Measurements from ENCODE around the gene SEMG2. TPM values are rescaled to one million over a fixed set of nuclear protein-coding genes. Genes with fewer than 3 reads are reported as not detected.

SEMG2 gene
- total RNA-seq, 1 donor from 2014 or later = not detected

- Mint-ChIP-seq H3K27ac (ENCODE audit: unreplicated experiment) (no peak overlapping the region), H3K27me3 (ENCODE audit: unreplicated experiment) (no peaks in the 10 kb centered on the region), H3K36me3 (ENCODE audit: low read depth, unreplicated experiment) (no peaks in the 10 kb centered on the region), H3K4me3 (ENCODE audit: unreplicated experiment) (no peak overlapping the region), H3K4me1 (ENCODE audit: unreplicated experiment) (peaks cover 20% of the 10 kb centered on the region), H3K9me3 (ENCODE audit: unreplicated experiment) (no peaks in the 10 kb centered on the region)
- no peak for TF ChIP-seq CTCF (IDR thresholded peaks at IDR 0.05; ENCODE audit: unreplicated experiment)
- no peak for DNase-seq (ENCODE audit: low spot score)
These were observed 42.5 kb downstream of the SEMG2 start for GRCh38 chr20:45263556-45264266.

GRCh38 chr20:45266977-45267376 is 45.8 kb downstream of the SEMG2 start:
- Mint-ChIP-seq H3K9me3 (ENCODE audit: unreplicated experiment) (no peaks in the 10 kb centered on the region), H3K4me3 (ENCODE audit: unreplicated experiment) (no peak overlapping the region), H3K4me1 (ENCODE audit: unreplicated experiment) (peaks cover 6% of the 10 kb centered on the region), H3K27ac (ENCODE audit: unreplicated experiment) (no peak overlapping the region), H3K36me3 (ENCODE audit: low read depth, unreplicated experiment) (no peaks in the 10 kb centered on the region), H3K27me3 (ENCODE audit: unreplicated experiment) (no peaks in the 10 kb centered on the region)
- no peak for TF ChIP-seq CTCF (IDR thresholded peaks at IDR 0.05; ENCODE audit: unreplicated experiment)
- DNase-seq (ENCODE audit: low spot score) = no peak

GRCh38 chr20:45268531-45268930 is 47.4 kb downstream of the SEMG2 start:
- Mint-ChIP-seq H3K27me3 (ENCODE audit: unreplicated experiment) (peaks cover 1% of the 10 kb centered on the region), H3K4me3 (ENCODE audit: unreplicated experiment) (no peak overlapping the region), H3K9me3 (ENCODE audit: unreplicated experiment) (no peaks in the 10 kb centered on the region), H3K4me1 (ENCODE audit: unreplicated experiment) (peaks cover 6% of the 10 kb centered on the region), H3K27ac (ENCODE audit: unreplicated experiment) (no peak overlapping the region), H3K36me3 (ENCODE audit: low read depth, unreplicated experiment) (no peaks in the 10 kb centered on the region)
- TF ChIP-seq CTCF (IDR thresholded peaks at IDR 0.05; ENCODE audit: unreplicated experiment) = no peak
- DNase-seq (ENCODE audit: low spot score) = no peak

GRCh38 chr20:45269056-45269455 is 47.9 kb downstream of the SEMG2 start:
- no peak for DNase-seq (ENCODE audit: low spot score)
- peaks cover 6% of the 10 kb centered on the region for H3K4me1 Mint-ChIP-seq (ENCODE audit: unreplicated experiment)
- peaks cover 1% of the 10 kb centered on the region for H3K27me3 Mint-ChIP-seq (ENCODE audit: unreplicated experiment)
- H3K36me3 Mint-ChIP-seq (ENCODE audit: low read depth, unreplicated experiment) = no peaks in the 10 kb centered on the region
- no peak for TF ChIP-seq CTCF (IDR thresholded peaks at IDR 0.05; ENCODE audit: unreplicated experiment)
- no peaks in the 10 kb centered on the region for H3K9me3 Mint-ChIP-seq (ENCODE audit: unreplicated experiment)
- H3K27ac Mint-ChIP-seq (ENCODE audit: unreplicated experiment) = no peak overlapping the region
- no peak overlapping the region for H3K4me3 Mint-ChIP-seq (ENCODE audit: unreplicated experiment)

- Mint-ChIP-seq H3K9me3 (ENCODE audit: unreplicated experiment) (no peaks in the 10 kb centered on the region), H3K4me3 (ENCODE audit: unreplicated experiment) (no peak overlapping the region), H3K4me1 (ENCODE audit: unreplicated experiment) (peaks cover 6% of the 10 kb centered on the region)
These were observed 48.6 kb downstream of the SEMG2 start for GRCh38 chr20:45269754-45270270.

More at GRCh38 chr20:45269754-45270270, 48.6 kb downstream of the SEMG2 start:
- Mint-ChIP-seq H3K27me3 (ENCODE audit: unreplicated experiment) (peaks cover 1% of the 10 kb centered on the region), H3K36me3 (ENCODE audit: low read depth, unreplicated experiment) (no peaks in the 10 kb centered on the region), H3K27ac (ENCODE audit: unreplicated experiment) (no peak overlapping the region)
- TF ChIP-seq CTCF (IDR thresholded peaks at IDR 0.05; ENCODE audit: unreplicated experiment) = no peak
- DNase-seq (ENCODE audit: low spot score) = no peak

All from endothelial cell (in vitro differentiated cells).